K562 (cell line): ENCODE data around the gene HTRA3. TPM values are rescaled to one million over a fixed set of nuclear protein-coding genes. Genes with fewer than 3 reads are reported as not detected.

Experiments
- ATF7 ChIP-seq: fragments of 450-650 bp; IDR thresholded peaks from 2 replicates; pipeline ENCODE4 v1.7.1; 2014; ENCODE audit warnings: mild to moderate bottlenecking, moderate library complexity
- HINFP ChIP-seq: fragments of 450-650 bp; conservative IDR thresholded peaks from 2 replicates; pipeline ENCODE4 v1.6.1; 2016; ENCODE audit warnings: missing genetic modification characterization, low read depth, mild to moderate bottlenecking, control low read depth, missing compliant biosample characterization
- JUND ChIP-seq, 2 experiments: IDR thresholded peaks; 2 replicates in 1 of 2; 3 replicates in 1 of 2; pipeline ENCODE4 v1.6.1; 2011; ENCODE audit warnings: borderline replicate concordance in 2 of 2, low read depth in 2 of 2, low read length in 2 of 2, improper control_type of control experiment in 1 of 2, missing biosample characterization in 1 of 2, missing genetic modification characterization in 1 of 2, missing genetic modification reagents in 1 of 2
- POLR2A ChIP-seq: fragments of 450-650 bp; conservative IDR thresholded peaks from 2 replicates; pipeline ENCODE4 v1.6.1; 2016
- PTTG1 ChIP-seq: fragments of 450-650 bp; IDR thresholded peaks from 2 replicates; pipeline ENCODE4 v1.6.1; 2016; ENCODE audit warnings: low read depth, mild to moderate bottlenecking, missing genetic modification characterization, missing compliant biosample characterization
- TAF7 ChIP-seq: fragments of 450-650 bp; IDR thresholded peaks from 2 replicates; pipeline ENCODE4 v1.6.1; 2016; ENCODE audit warnings: missing genetic modification characterization, missing compliant biosample characterization
- ZBTB12 ChIP-seq: fragments of 250-450 bp; sonication (Bioruptor Pico); IDR thresholded peaks from 2 replicates; pipeline ENCODE4 v1.4.0; 2020
- polyA plus RNA-seq, 8 experiments: library from polyadenylated mRNA; depleted of rRNA in 4 of 8; stranded (reverse) in 5 of 8; unstranded in 3 of 8; fragments of >200 nt; fragmentation: Nextera tagmentation in 2 of 8; fragmentation: Illumina TruSeq in 1 of 8; extraction: Ambion mirVana in 2 of 8; extraction: Trizol in 1 of 8; gene quantifications; 2 replicates each; pipeline versions ENCODE4 v1.2.1 to v1.2.3, GENCODE V29; 2011 to 2014; ENCODE audit warnings: inconsistent platforms in 1 of 8, missing spikeins in 1 of 8
- total RNA-seq, 7 experiments: library from RNA; depleted of rRNA in 6 of 7; stranded (reverse); fragments of >200 nt in 6 of 7; fragmentation: Illumina TruSeq in 2 of 7; extraction: Trizol in 2 of 7; gene quantifications; 2 replicates each; pipeline versions ENCODE4 v1.2.1 to v1.2.3, GENCODE V29; 2011 to 2021; ENCODE audit warnings: low replicate concordance in 1 of 7
- TF ChIP-seq, protein P1 (sequence below): fragments of 450-650 bp; IDR thresholded peaks from 2 replicates; pipeline ENCODE4 v1.6.1; 2017; ENCODE audit warnings: antibody characterized with exemption, mild to moderate bottlenecking

Gene HTRA3
- total and polyA plus RNA-seq, 9 of the 15 experiments (the other 6 are each of a cell fraction or from before 2014, with no cell fraction given) = 0.04 TPM; not detected in 8

DNA sequence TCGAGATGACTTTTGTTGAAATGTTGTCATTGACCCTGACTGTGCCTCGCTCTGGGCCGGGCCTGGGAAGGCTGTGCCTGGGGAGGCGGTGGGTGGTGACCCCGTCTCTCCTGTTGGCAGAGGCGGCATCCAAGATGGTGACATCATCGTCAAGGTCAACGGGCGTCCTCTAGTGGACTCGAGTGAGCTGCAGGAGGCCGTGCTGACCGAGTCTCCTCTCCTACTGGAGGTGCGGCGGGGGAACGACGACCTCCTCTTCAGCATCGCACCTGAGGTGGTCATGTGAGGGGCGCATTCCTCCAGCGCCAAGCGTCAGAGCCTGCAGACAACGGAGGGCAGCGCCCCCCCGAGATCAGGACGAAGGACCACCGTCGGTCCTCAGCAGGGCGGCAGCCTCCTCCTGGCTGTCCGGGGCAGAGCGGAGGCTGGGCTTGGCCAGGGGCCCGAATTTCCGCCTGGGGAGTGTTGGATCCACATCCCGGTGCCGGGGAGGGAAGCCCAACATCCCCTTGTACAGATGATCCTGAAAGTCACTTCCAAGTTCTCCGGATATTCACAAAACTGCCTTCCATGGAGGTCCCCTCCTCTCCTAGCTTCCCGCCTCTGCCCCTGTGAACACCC is 36.4 kb downstream of the HTRA3 start (continued):
- TF ChIP-seq JUND (IDR thresholded peaks at IDR 0.05; ENCODE audit: borderline replicate concordance, low read depth, low read length) (0 out of 2 replicates have a peak, but pooled peaks have one; percentile 34), JUND (tag; IDR thresholded peaks at IDR 0.05; ENCODE audit: borderline replicate concordance, low read depth, low read length) (peak; percentile 48; the same call in 1 of the 3 replicates), ATF7 (peak; percentile 65; the same call in 1 of the 2 replicates), HINFP (no peak; the same call in 1 of the 2 replicates), TAF7 (tag) (0 out of 2 replicates have a peak, but pooled peaks have one; percentile 16), POLR2A (no peak), ZBTB12 (CRISPR knock-in tag) (peak; percentile 46; the same call in 1 of the 2 replicates), PTTG1 (tag) (no peak)
- TF ChIP-seq, protein P1, sequence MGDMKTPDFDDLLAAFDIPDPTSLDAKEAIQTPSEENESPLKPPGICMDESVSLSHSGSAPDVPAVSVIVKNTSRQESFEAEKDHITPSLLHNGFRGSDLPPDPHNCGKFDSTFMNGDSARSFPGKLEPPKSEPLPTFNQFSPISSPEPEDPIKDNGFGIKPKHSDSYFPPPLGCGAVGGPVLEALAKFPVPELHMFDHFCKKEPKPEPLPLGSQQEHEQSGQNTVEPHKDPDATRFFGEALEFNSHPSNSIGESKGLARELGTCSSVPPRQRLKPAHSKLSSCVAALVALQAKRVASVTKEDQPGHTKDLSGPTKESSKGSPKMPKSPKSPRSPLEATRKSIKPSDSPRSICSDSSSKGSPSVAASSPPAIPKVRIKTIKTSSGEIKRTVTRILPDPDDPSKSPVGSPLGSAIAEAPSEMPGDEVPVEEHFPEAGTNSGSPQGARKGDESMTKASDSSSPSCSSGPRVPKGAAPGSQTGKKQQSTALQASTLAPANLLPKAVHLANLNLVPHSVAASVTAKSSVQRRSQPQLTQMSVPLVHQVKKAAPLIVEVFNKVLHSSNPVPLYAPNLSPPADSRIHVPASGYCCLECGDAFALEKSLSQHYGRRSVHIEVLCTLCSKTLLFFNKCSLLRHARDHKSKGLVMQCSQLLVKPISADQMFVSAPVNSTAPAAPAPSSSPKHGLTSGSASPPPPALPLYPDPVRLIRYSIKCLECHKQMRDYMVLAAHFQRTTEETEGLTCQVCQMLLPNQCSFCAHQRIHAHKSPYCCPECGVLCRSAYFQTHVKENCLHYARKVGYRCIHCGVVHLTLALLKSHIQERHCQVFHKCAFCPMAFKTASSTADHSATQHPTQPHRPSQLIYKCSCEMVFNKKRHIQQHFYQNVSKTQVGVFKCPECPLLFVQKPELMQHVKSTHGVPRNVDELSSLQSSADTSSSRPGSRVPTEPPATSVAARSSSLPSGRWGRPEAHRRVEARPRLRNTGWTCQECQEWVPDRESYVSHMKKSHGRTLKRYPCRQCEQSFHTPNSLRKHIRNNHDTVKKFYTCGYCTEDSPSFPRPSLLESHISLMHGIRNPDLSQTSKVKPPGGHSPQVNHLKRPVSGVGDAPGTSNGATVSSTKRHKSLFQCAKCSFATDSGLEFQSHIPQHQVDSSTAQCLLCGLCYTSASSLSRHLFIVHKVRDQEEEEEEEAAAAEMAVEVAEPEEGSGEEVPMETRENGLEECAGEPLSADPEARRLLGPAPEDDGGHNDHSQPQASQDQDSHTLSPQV = peak; percentile 41
